Erythroblast (primary cell): ENCODE data around the gene VAV2.

Experiments
- DNase-seq, 2 experiments: peaks; one replicate each; lab custom pipeline; 2025; lab: John Stamatoyannopoulos, UW
- GATA1 ChIP-seq: IDR thresholded peaks from 2 replicates; pipeline ENCODE4 v1.6.1; 2011; ENCODE audit warnings: low read depth, mild to moderate bottlenecking, control low read depth, low read length, moderate library complexity
- POLR2A ChIP-seq: IDR thresholded peaks from 2 replicates; pipeline ENCODE4 v1.6.1; 2011; ENCODE audit warnings: mild to moderate bottlenecking, low read length

The VAV2 gene

DNA sequence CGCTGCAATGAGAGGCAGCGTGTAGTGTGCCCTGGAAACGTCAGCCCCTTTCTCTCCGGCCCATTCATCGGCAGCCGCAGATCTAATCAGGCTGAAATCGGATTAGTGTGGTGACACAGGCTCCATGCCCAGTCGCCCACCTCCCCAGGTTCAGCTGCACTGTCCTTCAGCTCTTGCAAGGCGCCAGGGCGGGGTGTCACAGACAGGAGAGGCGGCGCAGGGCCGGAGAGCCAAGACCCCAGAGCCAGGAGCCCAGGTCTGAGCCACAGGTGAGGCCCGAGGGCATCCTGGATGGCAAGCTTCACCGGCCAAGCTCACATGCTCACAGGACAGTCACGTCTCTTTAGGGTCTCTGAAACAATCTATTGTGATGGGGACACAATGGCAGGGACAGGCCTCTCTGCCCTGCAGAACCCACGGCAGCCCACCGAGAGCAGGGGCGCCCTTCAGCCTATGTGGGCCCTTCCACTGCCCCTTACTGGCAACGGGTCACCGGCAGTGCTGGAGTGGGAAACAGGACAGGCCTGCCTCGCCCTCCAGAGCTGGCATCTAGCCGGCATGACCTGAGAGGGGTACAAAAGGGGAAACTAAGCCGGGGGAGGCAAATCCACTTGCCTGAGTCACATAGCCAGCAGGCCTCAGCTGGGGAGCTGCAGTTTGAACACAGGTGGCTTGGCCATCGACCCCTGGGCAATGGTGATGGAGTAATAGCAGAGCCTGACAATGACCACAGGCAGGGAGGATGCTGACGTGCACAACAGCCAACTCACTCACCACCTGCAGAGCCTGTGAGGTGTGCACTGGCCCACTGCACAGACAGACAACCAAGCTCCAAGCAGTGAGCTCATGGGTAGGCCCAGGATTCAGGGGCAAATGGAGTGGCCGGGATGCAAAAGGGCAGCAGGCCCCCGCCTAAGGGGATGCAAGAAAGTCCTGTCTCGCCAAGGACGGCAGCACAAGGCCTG, 48.1 kb downstream of the VAV2 start:
- TF ChIP-seq GATA1 (no peak), POLR2A (no peak)
- DNase-seq, result no peak

DNA sequence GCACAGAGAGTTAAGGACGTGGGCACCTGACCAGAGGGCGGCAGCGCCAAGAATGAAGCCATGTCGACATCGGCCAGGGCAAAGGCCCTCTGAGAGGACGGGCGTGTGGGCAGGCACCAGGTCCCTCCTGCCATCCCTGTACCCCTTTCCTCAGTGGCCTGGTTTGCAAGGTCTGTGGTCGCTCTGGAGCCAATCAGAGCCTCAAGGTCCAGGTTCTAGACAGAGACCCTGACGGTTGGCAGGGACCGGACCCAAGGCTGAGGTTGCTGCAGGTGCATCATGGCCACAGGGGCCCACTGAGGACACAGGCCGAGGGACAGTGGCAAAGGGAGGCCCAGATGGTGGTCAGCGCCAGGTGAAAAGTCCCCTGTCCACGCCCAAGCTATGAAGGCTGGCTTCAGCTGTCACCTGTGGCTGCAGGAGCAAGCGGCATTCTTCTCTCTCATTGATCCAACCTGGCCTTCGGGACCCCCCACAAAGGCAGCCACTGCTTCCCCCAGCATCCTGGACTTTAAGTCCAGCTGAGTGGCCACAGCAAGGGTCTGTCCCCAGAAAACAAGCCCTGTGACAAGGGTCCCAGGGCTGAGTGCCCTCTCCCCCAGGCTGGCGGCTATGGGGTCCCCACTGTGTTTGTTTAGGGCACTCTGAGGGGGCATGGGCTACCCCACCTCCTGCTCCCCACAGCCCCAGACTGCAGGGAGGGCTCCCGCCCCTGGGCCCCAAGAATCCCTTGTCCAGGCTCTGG, 48.9 kb downstream of the VAV2 start:
- TF ChIP-seq POLR2A (no peak), GATA1 (no peak)
- DNase-seq, result no peak

DNA sequence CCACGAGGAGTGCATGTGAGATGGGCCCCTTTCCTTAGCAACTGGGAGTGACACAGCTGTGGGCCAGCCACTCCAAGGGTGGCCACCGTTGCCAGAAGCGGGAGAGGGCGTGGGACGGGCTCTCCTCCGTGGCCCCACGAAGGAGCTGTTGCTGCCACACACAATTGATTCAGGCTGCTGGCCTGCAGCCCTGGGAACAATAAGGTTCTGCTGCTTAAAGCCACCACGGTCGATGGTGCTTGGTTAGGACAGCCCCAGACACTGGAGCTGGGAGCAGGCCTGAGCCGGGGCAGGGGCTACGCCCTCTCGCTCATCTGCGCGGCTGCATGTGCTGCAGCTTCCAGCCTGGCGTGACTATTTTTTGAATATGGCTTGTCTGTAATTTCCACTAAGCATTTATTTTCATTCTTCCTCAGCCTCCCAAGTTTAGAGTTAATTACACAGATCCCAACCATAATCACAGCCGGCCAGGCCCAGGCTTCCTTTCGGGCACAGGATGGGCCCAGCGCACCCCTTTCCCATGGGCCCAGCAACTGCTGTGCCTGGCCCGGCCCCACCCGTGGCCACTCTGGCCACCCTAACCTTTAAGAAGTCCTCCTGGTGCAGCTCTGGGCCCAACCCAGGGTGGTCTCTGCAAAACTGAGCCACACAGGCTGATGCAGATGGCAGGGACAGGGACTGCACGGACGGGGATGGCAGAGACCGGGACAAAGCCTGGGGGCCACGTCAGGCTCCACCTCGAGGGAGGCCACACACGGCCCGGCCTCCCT, 49.7 kb downstream of the VAV2 start:
- no peak for DNase-seq
- TF ChIP-seq GATA1 (no peak), POLR2A (no peak)

DNA sequence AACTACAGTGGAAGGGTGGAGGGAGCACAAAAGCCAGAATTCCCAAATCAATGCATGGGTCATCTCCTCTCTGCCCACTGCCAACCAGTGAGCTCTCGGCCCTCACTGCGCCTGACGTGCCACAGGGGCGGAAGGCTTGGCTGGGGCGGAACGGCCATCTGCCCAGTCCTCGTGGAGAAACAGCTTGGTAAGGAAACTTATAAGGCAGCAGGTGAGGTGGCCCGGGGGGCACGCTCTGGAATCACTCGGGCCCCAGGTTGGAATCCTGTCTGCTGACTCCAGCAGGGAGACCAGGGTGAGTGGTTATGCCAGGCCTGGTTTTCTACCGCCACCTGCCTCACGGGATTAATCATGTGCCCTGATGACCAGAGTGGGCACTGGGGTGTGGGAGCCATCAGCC, 52.3 kb downstream of the VAV2 start:
- TF ChIP-seq GATA1 (no peak), POLR2A (no peak)
- DNase-seq, result no peak

DNA sequence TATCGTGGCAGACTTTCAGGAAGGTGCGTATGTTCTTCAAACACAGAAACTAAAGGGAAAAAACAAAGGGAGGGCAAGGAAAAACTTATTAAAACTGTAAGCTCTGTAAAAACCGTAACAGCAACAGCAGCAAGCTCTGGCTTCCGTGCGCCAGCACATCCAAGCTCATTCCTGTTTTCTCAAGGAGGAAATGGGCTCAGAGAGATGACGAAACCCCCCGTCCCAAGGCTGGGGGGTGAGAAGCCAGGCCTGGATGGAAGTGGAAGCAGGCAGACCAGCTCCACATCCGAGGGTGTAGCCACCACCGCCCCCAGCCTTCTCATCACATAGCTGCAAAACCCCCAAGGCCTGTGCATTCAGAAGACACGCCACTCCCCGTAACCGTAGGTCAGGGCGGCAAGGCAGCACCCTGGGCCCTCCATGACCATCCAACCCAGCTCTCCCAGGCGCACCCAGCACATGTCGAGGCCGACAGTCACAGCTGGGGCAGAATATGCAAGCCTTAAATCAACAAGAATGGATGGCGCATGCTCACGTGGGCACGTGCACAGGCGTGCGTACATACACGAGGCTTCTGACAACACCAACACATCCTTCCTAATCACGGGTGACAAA, 52.8 kb downstream of the VAV2 start:
- no peak for DNase-seq
- TF ChIP-seq GATA1, result no peak
- no peak for TF ChIP-seq POLR2A

DNA sequence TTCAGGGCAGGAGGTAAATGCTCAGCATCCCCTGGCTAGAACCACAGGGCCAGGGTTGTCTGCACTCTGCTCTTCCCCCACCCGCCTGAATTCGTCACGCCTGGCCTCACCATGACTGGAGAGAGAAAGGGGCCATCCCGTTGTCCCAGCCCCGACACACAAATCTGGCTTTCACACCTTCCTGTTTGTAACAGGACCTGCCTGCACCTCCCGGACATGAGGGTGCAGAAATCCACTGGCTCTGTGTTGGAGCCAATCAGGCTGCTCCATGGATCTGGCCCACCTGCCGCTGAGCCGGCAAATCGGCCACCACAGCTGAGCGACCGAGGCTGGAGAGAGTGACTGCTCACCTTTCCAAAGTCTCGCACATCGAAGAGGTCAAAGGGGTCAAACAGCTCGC, 53.4 kb downstream of the VAV2 start:
- TF ChIP-seq GATA1, result no peak
- no peak for TF ChIP-seq POLR2A
- DNase-seq, result no peak

DNA sequence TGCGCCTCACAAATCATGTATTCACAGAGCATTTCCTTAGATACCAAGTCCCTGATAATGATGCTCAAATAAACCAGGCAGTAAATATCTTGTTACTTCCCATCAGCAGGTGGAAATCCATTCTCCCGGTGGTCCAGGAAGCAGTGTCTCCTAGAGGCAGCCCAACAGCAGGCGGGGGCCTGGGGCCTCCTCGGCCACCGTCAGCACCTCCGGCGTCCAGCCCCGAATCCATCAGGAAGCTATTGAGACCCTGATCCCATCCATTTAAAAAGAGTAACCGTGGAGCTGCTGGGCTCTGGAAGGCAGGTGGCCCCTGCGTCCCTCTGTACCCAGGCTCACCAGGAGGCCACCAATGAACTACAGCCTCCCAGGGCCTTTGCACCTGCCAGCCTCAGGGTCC, 54.0 kb downstream of the VAV2 start:
- DNase-seq, result no peak
- TF ChIP-seq POLR2A (no peak), GATA1 (no peak)

DNA sequence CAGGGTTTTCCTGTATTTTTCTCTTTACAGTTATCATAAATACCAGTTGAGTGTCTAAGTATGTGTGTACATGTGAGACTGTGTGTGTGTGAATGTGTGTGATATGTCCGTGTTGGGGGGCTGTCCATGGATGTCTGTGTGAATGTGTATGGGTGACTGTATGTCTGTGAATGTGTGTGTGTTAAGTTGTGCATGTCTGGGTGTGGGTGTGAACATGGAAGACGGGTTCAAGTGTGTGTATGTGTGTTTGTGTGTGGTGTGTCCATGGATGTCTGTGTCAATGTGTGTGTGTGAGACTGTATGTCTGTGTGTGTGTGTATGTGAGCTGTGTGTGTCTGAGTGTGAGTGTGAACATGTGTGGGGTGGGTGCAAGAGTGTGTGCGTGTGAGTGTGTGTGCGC, 55.0 kb downstream of the VAV2 start:
- TF ChIP-seq POLR2A (no peak), GATA1 (no peak)
- no peak for DNase-seq

DNA sequence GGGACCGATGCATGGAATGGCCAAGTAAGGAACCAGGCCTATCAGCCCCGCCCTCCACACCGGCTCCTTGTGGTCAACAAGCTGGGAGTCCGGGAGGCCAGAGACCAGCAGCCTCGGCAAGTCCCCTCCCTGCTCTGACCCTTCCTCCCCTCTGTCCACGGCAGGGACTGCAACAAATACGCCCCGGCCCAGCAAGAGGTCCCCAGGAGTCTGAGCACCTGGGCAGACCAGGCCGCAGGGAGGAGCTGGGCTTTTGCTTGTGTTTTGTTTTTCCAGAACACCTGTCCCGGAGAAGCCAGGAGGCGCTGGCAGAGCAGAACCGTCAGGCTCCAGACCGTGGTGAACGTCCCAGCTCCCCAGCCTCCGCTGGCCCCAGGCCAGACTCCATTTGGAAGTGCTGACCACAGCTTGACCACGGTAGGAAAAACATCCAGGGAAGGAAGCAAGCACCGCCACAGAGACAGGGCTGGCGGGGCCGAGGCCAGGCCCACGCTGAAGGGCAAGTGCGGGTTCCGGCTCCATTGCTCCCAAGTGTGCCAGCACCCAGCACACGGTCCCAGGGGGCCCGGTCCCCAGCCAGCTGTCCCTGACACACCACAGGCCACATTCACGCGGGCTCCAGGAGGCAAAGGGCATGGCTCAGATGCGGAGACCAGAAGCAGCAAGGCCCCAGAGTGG, 56.7 kb downstream of the VAV2 start:
- TF ChIP-seq POLR2A, result no peak
- TF ChIP-seq GATA1, result no peak
- no peak for DNase-seq

DNA sequence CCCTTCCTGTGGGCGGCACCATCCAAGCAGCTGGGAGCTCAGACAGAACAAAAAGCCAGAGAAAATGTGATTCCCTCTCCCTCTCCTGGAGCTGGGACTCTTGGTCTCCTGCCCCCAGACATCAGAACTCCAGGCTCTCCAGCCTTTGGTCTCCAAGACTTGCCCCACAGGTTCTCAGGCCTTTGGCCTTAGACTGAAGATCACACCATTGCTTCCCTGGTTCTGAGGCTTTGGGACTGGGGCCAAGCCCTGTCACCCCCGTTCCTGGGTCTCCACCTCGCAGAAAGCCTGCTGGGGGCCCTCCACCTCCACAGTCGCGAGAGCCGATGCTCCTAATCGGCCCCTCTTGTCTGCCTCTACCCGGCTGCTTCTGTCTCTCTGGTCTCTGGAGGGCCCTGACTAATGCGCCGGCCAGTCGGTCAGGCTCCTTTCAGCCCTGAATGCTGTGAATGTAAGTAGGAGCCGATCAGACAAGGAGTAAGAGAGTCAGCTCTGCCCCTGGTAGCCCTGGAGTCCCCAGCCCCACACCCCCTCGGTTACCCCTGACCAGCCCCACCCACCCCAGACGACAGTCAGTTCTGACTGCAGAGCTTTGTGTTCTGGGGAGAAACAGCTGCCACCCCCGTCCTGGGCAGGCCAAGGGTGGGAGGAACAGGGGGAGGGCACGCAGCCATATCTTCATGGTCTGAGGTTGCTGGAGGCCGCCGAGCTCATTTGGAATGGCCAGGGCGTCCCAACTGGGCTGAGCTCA, 57.5 kb downstream of the VAV2 start:
- TF ChIP-seq GATA1 (no peak), POLR2A (no peak)
- no peak for DNase-seq

DNA sequence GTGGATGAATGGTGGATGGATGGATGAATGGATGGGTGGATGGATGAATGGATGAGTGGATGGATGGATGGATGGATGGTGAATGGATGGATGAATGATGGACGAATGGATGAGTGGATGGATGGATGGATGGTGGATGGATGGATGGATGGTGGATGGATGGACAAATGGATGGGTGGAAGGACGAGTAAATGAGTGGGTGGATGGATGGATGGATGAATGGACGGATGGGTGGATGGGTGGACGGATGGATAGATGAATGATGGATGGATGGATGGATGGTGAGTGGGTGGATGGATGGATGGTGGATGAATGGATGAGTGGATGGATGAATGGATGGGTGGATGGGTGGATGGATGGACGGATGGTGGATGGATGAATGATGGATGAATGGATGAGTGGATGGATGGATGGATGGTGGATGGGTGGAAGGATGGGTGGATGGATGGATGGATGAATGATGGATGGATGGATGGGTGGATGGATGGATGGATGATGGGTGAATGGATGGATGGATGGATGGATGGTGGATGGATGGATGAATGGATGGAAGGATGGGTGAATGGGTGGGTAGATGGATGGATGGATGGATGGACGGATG, 58.6 kb downstream of the VAV2 start:
- TF ChIP-seq POLR2A (no peak), GATA1 (no peak)
- no peak for DNase-seq

DNA sequence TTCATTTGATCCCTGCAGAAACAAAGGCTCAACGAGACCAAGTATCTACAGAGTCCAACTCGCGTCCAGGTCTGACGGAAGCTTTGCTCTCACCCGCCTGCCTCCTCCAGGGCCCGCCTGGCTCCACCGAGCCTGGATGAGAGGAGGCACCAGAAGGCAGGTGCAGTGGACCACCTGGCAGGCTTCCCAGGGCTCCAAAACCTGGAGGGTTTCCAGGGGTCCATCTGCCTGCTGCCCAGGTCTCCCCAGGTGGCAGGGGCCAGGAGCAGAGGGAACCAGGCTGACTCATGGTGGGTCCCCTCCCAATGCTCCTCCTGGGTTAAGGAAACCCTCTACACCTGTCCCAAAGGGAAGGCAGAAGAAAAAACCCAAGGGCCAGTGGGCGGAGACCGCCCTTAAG, 59.5 kb downstream of the VAV2 start:
- TF ChIP-seq POLR2A (no peak), GATA1 (no peak)
- no peak for DNase-seq

DNA sequence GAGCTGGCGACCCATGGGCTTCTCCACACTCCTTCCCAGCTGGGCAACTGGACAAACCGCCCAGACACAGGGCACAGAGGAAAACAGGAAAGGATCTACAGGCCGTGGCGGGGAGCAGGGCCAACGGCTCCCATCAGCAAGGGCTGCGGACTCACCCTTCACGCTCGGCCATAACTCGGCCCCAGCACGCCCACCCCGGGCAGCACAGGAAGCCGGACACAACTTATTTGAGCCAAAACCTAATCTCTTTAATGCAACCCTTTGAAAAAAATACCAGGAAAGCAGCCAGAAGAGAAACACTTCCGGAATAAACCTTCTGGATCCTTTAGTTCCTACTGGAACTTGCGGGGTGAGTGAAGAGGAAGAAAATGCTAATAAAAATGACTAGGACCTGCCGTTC, 59.9 kb downstream of the VAV2 start:
- DNase-seq, result no peak
- no peak for TF ChIP-seq GATA1
- no peak for TF ChIP-seq POLR2A
